Spleen (tissue), 11 donors: Measurements from ENCODE around the gene PDE1C. TPM values are rescaled to one million over a fixed set of nuclear protein-coding genes. Genes with fewer than 3 reads are reported as not detected.

ENCODE experiments used
- DNase-seq: peaks from one replicate; pipeline ENCODE4 v3.0.0-alpha.2; 2020
- H3K27ac ChIP-seq, 8 donors: fragments of 200-600 bp; sonication (generic) in 7 of 8; 1 replicate in 4 of 8; 2 replicates in 4 of 8; pipeline versions ENCODE4 v1.5.0 to v1.8.0; 2016 to 2021; ENCODE audit warnings: inconsistent platforms in 4 of 8, mild to moderate bottlenecking in 4 of 8, moderate library complexity in 1 of 8
- H3K27me3 ChIP-seq, 7 donors: fragments of 200-600 bp; sonication (generic) in 6 of 7; replicated peaks in 1 of 7; 1 replicate in 4 of 7; 2 replicates in 3 of 7; pipeline versions ENCODE4 v1.5.0 to v1.8.0; 2016 to 2021; ENCODE audit warnings: inconsistent platforms in 3 of 7, mild to moderate bottlenecking in 1 of 7
- H3K36me3 ChIP-seq, 6 donors: fragments of 200-600 bp; sonication (generic) in 5 of 6; 1 replicate in 4 of 6; 2 replicates in 2 of 6; pipeline versions ENCODE4 v1.5.0 to v1.8.0; 2016 to 2021; ENCODE audit warnings: inconsistent platforms in 2 of 6
- H3K4me1 ChIP-seq, 6 donors: fragments of 200-600 bp; sonication (generic) in 5 of 6; 1 replicate in 3 of 6; 2 replicates in 3 of 6; pipeline versions ENCODE4 v1.5.0 to v1.8.0; 2016 to 2021; ENCODE audit warnings: inconsistent platforms in 3 of 6
- H3K4me3 ChIP-seq, 8 donors: fragments of 200-600 bp; sonication (generic) in 7 of 8; 1 replicate in 4 of 8; 2 replicates in 4 of 8; pipeline versions ENCODE4 v1.5.0 to v1.8.0; 2016 to 2021; ENCODE audit warnings: inconsistent platforms in 4 of 8, mild to moderate bottlenecking in 4 of 8, moderate library complexity in 2 of 8
- H3K9me3 ChIP-seq, 8 donors: fragments of 200-600 bp; sonication (generic) in 7 of 8; 1 replicate in 4 of 8; 2 replicates in 4 of 8; pipeline versions ENCODE4 v1.5.0 to v1.8.0; 2016 to 2021; ENCODE audit warnings: inconsistent platforms in 4 of 8
- POLR2A ChIP-seq, 3 donors: fragments of 450-650 bp; IDR thresholded peaks; one replicate each; pipeline ENCODE4 v1.5.1; 2017; ENCODE audit warnings: antibody characterized with exemption in 3 of 3, mild to moderate bottlenecking in 1 of 3
- POLR2AphosphoS5 ChIP-seq, 3 donors: sonication (generic); formaldehyde crosslinking; IDR thresholded peaks; one replicate each; pipeline ENCODE4 v1.5.1; 2017; ENCODE audit warnings: antibody characterized with exemption in 3 of 3
- WGBS, 5 donors: extraction: QIAGEN DNeasy Blood & Tissue Kit in 3 of 5; methylation state at CpG; one replicate each; pipeline versions ENCODE4 v1.1.5 to v1.1.7; 2013 to 2018; 5-methylcytosine and 5-hydroxymethylcytosine counted together
- intact Hi-C: fragments of 100-400 bp; cut with DNase I; formaldehyde crosslinking; loops from one replicate; pipeline ENCODE4 v1.15.0; 2023; ENCODE audit warnings: low total_unique reads
- polyA plus RNA-seq, 3 donors: library from polyadenylated mRNA; stranded (reverse); fragments of 200-250 nt; gene quantifications; one replicate each; pipeline ENCODE4 v1.2.1, GENCODE V29; 2013
- total RNA-seq, 7 donors: library from RNA; depleted of rRNA in 3 of 7; stranded (reverse); fragments of >200 nt in 3 of 7; fragmentation: NEBNext Ultra II Directional in 4 of 7; extraction: Animal tissue kit (Norgen Biotek cat#: 25700) in 4 of 7; gene quantifications; one replicate each; pipeline versions ENCODE4 v1.1.0 to v1.2.1, GENCODE V29; 2016 to 2021
- TF ChIP-seq, protein P1 (sequence below), 11 experiments: fragments of 200-600 bp in 7 of 11; fragments of 450-650 bp in 4 of 11; sonication (generic) in 4 of 11; IDR thresholded peaks in 8 of 11; conservative IDR thresholded peaks in 3 of 11; 1 replicate in 7 of 11; 2 replicates in 4 of 11; pipeline versions ENCODE4 v1.4.0 to v1.8.0; 2016 to 2021; ENCODE audit warnings: antibody characterized with exemption in 11 of 11, inconsistent platforms in 4 of 11, mild to moderate bottlenecking in 1 of 11
- donor health status: healthy with polysubstance abuse.
- donor health status: DM: no; HTN: no; CAD: no; lungs with moderate emphysema.
- donor health status: DM: no; HTN: no; CAD: no.
- donor health status: Bipolar disorder and iron deficiency.
- donor health status: healthy.
- donor health status: DM: no; HTN: no; CAD: no.
- donor health status: DM: yes; HTN: yes; CAD: no.

The PDE1C gene
- total and polyA plus RNA-seq, 10 donors: 0.53 to 3.3 (median 1.6) TPM

- Histone ChIP-seq H3K4me1 (no peaks in the 10 kb centered on the region), H3K4me3 (no peak overlapping the region), H3K27ac (no peak overlapping the region), H3K27me3 (no peaks in the 10 kb centered on the region), H3K9me3 (peaks cover 0 to 26% (median 13%) of the 10 kb centered on the region in 8 donors), H3K36me3 (no peaks in the 10 kb centered on the region)
- no peak for DNase-seq
- TF ChIP-seq POLR2AphosphoS5 (IDR thresholded peaks at IDR 0.05): no peak
- TF ChIP-seq, protein P1, sequence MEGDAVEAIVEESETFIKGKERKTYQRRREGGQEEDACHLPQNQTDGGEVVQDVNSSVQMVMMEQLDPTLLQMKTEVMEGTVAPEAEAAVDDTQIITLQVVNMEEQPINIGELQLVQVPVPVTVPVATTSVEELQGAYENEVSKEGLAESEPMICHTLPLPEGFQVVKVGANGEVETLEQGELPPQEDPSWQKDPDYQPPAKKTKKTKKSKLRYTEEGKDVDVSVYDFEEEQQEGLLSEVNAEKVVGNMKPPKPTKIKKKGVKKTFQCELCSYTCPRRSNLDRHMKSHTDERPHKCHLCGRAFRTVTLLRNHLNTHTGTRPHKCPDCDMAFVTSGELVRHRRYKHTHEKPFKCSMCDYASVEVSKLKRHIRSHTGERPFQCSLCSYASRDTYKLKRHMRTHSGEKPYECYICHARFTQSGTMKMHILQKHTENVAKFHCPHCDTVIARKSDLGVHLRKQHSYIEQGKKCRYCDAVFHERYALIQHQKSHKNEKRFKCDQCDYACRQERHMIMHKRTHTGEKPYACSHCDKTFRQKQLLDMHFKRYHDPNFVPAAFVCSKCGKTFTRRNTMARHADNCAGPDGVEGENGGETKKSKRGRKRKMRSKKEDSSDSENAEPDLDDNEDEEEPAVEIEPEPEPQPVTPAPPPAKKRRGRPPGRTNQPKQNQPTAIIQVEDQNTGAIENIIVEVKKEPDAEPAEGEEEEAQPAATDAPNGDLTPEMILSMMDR (IDR thresholded peaks at IDR 0.05 in 8 of 11, conservative IDR thresholded peaks at IDR 0.05 in 3 of 11): no peak
- TF ChIP-seq POLR2A (IDR thresholded peaks at IDR 0.05): no peak
- WGBS, 5 donors: 79 to 91% (median 80%) methylated on average over 1 of the region's 1 CpG
- intact Hi-C loops: no loop called here
These were observed 32.2 kb upstream of the PDE1C start for GRCh38 chr7:32102432-32102873.

GRCh38 chr7:32100407-32100907 lies 30.2 kb upstream of the PDE1C start:
- H3K9me3 ChIP-seq: peaks cover 0 to 15% (median 0%) of the 10 kb centered on the region in 8 donors
- WGBS, 5 donors: 87 to 94% (median 90%) methylated on average over 2 of the region's 2 CpGs
- no peaks in the 10 kb centered on the region for H3K36me3 ChIP-seq
- intact Hi-C loops: no loop called here
- H3K27me3 ChIP-seq: no peaks in the 10 kb centered on the region
- DNase-seq: no peak
- no peak overlapping the region for H3K27ac ChIP-seq
- TF ChIP-seq, protein P1 (IDR thresholded peaks at IDR 0.05 in 8 of 11, conservative IDR thresholded peaks at IDR 0.05 in 3 of 11): no peak
- no peak overlapping the region for H3K4me3 ChIP-seq
- no peaks in the 10 kb centered on the region for H3K4me1 ChIP-seq

DNA sequence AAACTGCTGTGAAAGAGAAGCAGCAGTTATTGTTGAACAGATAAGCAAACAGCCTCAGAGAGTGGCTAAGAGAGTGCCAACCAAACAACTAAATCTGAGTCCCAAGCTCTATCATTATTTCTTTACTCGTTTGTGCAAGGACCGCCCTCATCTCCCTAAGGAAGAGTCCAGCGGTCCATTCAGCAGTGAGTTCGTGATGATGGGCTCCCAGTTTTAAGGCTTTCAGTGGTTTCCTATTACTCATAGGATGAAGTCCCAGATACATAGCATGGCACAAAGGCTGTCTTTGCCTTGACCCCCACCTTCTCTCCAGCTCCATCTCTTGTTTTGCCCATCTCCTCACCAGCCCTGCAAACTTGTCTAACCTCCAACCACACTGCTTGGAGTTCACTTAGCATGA lies 24.3 kb upstream of the PDE1C start:
- no peaks in the 10 kb centered on the region for H3K36me3 ChIP-seq
- intact Hi-C loops: no loop called here
- no peaks in the 10 kb centered on the region for H3K4me1 ChIP-seq
- TF ChIP-seq POLR2A (IDR thresholded peaks at IDR 0.05) (no peak), POLR2AphosphoS5 (IDR thresholded peaks at IDR 0.05) (no peak)
- TF ChIP-seq, protein P1 (IDR thresholded peaks at IDR 0.05 in 8 of 11, conservative IDR thresholded peaks at IDR 0.05 in 3 of 11): no peak
- no peaks in the 10 kb centered on the region for H3K27me3 ChIP-seq
- H3K4me3 ChIP-seq: no peak overlapping the region
- 87 to 92% (median 90%) methylated on average over 4 of the region's 4 CpGs for WGBS, 5 donors
- no peaks in the 10 kb centered on the region for H3K9me3 ChIP-seq
- no peak for DNase-seq
- H3K27ac ChIP-seq: no peak overlapping the region

- no peak for DNase-seq
- Histone ChIP-seq H3K9me3 (no peaks in the 10 kb centered on the region), H3K27me3 (no peaks in the 10 kb centered on the region), H3K4me1 (no peaks in the 10 kb centered on the region), H3K36me3 (no peaks in the 10 kb centered on the region), H3K27ac (no peak overlapping the region), H3K4me3 (no peak overlapping the region)
- TF ChIP-seq, protein P1 (IDR thresholded peaks at IDR 0.05 in 8 of 11, conservative IDR thresholded peaks at IDR 0.05 in 3 of 11): no peak
- TF ChIP-seq POLR2A (IDR thresholded peaks at IDR 0.05) (no peak), POLR2AphosphoS5 (IDR thresholded peaks at IDR 0.05) (no peak)
- intact Hi-C loops: no loop called here
- WGBS, 5 donors: 45 to 77% (median 62%) methylated on average over 3 to 4 of the region's 4 CpGs
These were observed 23.5 kb upstream of the PDE1C start for GRCh38 chr7:32093415-32094408.
